MM.1S (cell line): ENCODE data around the gene TTI1.

Source experiments
- CTCF ChIP-seq: fragments of 300-600 bp; sonication (generic); IDR thresholded peaks from 2 replicates; pipeline ENCODE4 v1.5.1; 2016; ENCODE audit warnings: antibody characterized with exemption, low read length, mixed read lengths
- EZH2phosphoT487 ChIP-seq: fragments of 300-600 bp; sonication (generic); IDR thresholded peaks from 2 replicates; pipeline ENCODE4 v1.6.1; 2018; ENCODE audit warnings: antibody characterized with exemption, low read length

GRCh38 chr20:38066969-38067716, 33.9 kb upstream of the TTI1 start:
- TF ChIP-seq CTCF = no peak
- TF ChIP-seq EZH2phosphoT487 = no peak
